HepG2 (cell line): ENCODE data around the gene ACOXL. TPM values are rescaled to one million over a fixed set of nuclear protein-coding genes. Genes with fewer than 3 reads are reported as not detected.
A peak's percentile ranks its signal among the peaks of the same experiment; 100 is the strongest.

Source experiments
- ASH2L ChIP-seq: fragments of 300-600, 200-600 bp; sonication (generic); IDR thresholded peaks from 2 replicates; pipeline ENCODE4 v1.7.0; 2017; ENCODE audit warnings: low read depth, mild to moderate bottlenecking, moderate library complexity, mixed read lengths, low read length; ENCODE audit not compliant: insufficient read length
- ATF7 ChIP-seq, 2 experiments: fragments of 450-650 bp in 1 of 2; sonication (generic) in 1 of 2; formaldehyde crosslinking in 1 of 2; IDR thresholded peaks; 2 replicates each; pipeline versions ENCODE4 v1.4.0 to v1.6.1; 2016 to 2020; ENCODE audit warnings: antibody characterized with exemption in 1 of 2, mild to moderate bottlenecking in 1 of 2, missing genetic modification reagents in 1 of 2
- EHMT2 ChIP-seq: fragments of 200-600 bp; sonication (generic); IDR thresholded peaks from 2 replicates; pipeline ENCODE4 v1.7.0; 2017; ENCODE audit warnings: antibody characterized with exemption, low read depth, low read length, borderline replicate concordance
- ERF ChIP-seq: IDR thresholded peaks from 2 replicates; pipeline ENCODE4 v1.6.1; 2018; ENCODE audit warnings: missing biosample characterization, missing genetic modification reagents
- IRF2 ChIP-seq: IDR thresholded peaks from 2 replicates; pipeline ENCODE4 v1.6.1; 2018; ENCODE audit warnings: missing genetic modification reagents, missing compliant biosample characterization
- MNT ChIP-seq: fragments of 450-650 bp; IDR thresholded peaks from 2 replicates; pipeline ENCODE4 v1.6.1; 2016
- MXI1 ChIP-seq: IDR thresholded peaks from 3 replicates; pipeline ENCODE4 v1.6.1; 2012; ENCODE audit warnings: low read depth, low read length, inconsistent platforms, borderline replicate concordance
- NR3C1 ChIP-seq: sonication (generic); formaldehyde crosslinking; IDR thresholded peaks from 2 replicates; pipeline ENCODE4 v1.4.0; 2020; ENCODE audit warnings: missing genetic modification reagents
- PBX3 ChIP-seq: sonication (generic); formaldehyde crosslinking; IDR thresholded peaks from 2 replicates; pipeline ENCODE4 v1.8.1; 2023; ENCODE audit warnings: missing genetic modification reagents, inconsistent platforms, borderline replicate concordance
- PHF8 ChIP-seq: sonication (generic); formaldehyde crosslinking; IDR thresholded peaks from 2 replicates; pipeline ENCODE4 v1.5.0; 2020; ENCODE audit warnings: missing genetic modification reagents
- PRDM10 ChIP-seq: sonication (generic); formaldehyde crosslinking; IDR thresholded peaks from 2 replicates; pipeline ENCODE4 v1.4.0; 2020; ENCODE audit warnings: low read depth, missing genetic modification reagents
- RELA ChIP-seq: sonication (generic); formaldehyde crosslinking; IDR thresholded peaks from 2 replicates; pipeline ENCODE4 v1.4.0; 2020; ENCODE audit warnings: missing genetic modification reagents
- RFX1 ChIP-seq: fragments of 450-650 bp; IDR thresholded peaks from 2 replicates; pipeline ENCODE4 v1.6.1; 2017
- TFAP4 ChIP-seq: sonication (generic); IDR thresholded peaks from 2 replicates; pipeline ENCODE4 v1.6.1; 2016; ENCODE audit warnings: low read depth, borderline replicate concordance
- YEATS4 ChIP-seq: sonication (generic); formaldehyde crosslinking; IDR thresholded peaks from 2 replicates; pipeline ENCODE4 v1.4.0; 2020; ENCODE audit warnings: missing genetic modification reagents, borderline replicate concordance
- ZFP36L1 ChIP-seq: sonication (generic); formaldehyde crosslinking; IDR thresholded peaks from 2 replicates; pipeline ENCODE4 v1.8.0; 2022; ENCODE audit warnings: mild to moderate bottlenecking, missing genetic modification reagents, moderate library complexity
- ZNF225 ChIP-seq: sonication (generic); formaldehyde crosslinking; IDR thresholded peaks from 2 replicates; pipeline ENCODE4 v1.4.0; 2020; ENCODE audit warnings: mild to moderate bottlenecking, missing genetic modification reagents
- ZNF878 ChIP-seq: sonication (generic); formaldehyde crosslinking; IDR thresholded peaks from 2 replicates; pipeline ENCODE4 v1.8.1; 2023; ENCODE audit warnings: mild to moderate bottlenecking, missing genetic modification reagents, moderate library complexity
- ZSCAN5A ChIP-seq: sonication (generic); formaldehyde crosslinking; IDR thresholded peaks from 2 replicates; pipeline ENCODE4 v1.8.0; 2022; ENCODE audit warnings: mild to moderate bottlenecking, missing genetic modification reagents, borderline replicate concordance
- polyA plus RNA-seq, 8 experiments: library from polyadenylated mRNA; depleted of rRNA in 3 of 8; stranded (reverse) in 7 of 8; unstranded in 1 of 8; fragments of >200 nt; fragmentation: Illumina TruSeq in 4 of 8; extraction: Trizol in 4 of 8; gene quantifications; 2 replicates each; pipeline versions ENCODE4 v1.2.1 to v1.2.3, GENCODE V29; 2011 to 2016; ENCODE audit warnings: low read depth in 4 of 8, missing spikeins in 1 of 8, mixed read lengths in 1 of 8; ENCODE audit not compliant: insufficient read depth in 1 of 8
- total RNA-seq, 5 experiments: library from RNA; depleted of rRNA; stranded (reverse); fragments of >200 nt; fragmentation: Illumina TruSeq; extraction: Trizol; gene quantifications; 2 replicates each; pipeline ENCODE4 v1.2.3, GENCODE V29; 2016; ENCODE audit warnings: low read depth in 1 of 5

The ACOXL gene
- total and polyA plus RNA-seq, 2 of the 13 experiments (the other 11 are each of a cell fraction or from before 2014, with no cell fraction given) = not detected

GRCh38 chr2:111032721-111033429, 300.5 kb downstream of the ACOXL start (continued):
- TF ChIP-seq MNT = peak; percentile 18; the same call in 1 of the 2 replicates
- TF ChIP-seq ZNF878 = peak; percentile 56; the same call in 1 of the 2 replicates
- no peak for TF ChIP-seq RELA (CRISPR knock-in tag)
- no peak for TF ChIP-seq ZSCAN5A (CRISPR knock-in tag)
- TF ChIP-seq MXI1 = 0 out of 3 replicates have a peak, but pooled peaks have one; percentile 21
- TF ChIP-seq ATF7 (IDR thresholded peaks at IDR 0.05) = no peak
- no peak for TF ChIP-seq ATF7 (CRISPR knock-in tag; IDR thresholded peaks at IDR 0.05)
- TF ChIP-seq TFAP4 = peak; percentile 42; the same call in 1 of the 2 replicates
- TF ChIP-seq ASH2L = peak; percentile 69
- no peak for TF ChIP-seq PRDM10
- no peak for TF ChIP-seq NR3C1
- TF ChIP-seq EHMT2 = peak; percentile 62; the same call in 1 of the 2 replicates
- 0 out of 2 replicates have a peak, but pooled peaks have one; percentile 55 for TF ChIP-seq IRF2
- no peak for TF ChIP-seq PBX3 (CRISPR knock-in tag)
- 0 out of 2 replicates have a peak, but pooled peaks have one; percentile 54 for TF ChIP-seq ZNF225 (CRISPR knock-in tag)
- TF ChIP-seq ZFP36L1 = no peak
- TF ChIP-seq RFX1 = no peak
- 0 out of 2 replicates have a peak, but pooled peaks have one; percentile 22 for TF ChIP-seq ERF (CRISPR knock-in tag)
- TF ChIP-seq YEATS4 (CRISPR knock-in tag) = 0 out of 2 replicates have a peak, but pooled peaks have one; percentile 6
- TF ChIP-seq PHF8 (CRISPR knock-in tag) = no peak
